ENCODE results near the gene SLC22A4. TPM values are rescaled to one million over a fixed set of nuclear protein-coding genes. Genes with fewer than 3 reads are reported as not detected.

SLC22A4 gene
- total RNA-seq, 1 donor from 2014 or later = 0.25 TPM

GRCh38 chr5:132370971-132371602 is 76.9 kb downstream of the SLC22A4 start:
- intact Hi-C loops (cut with micrococcal nuclease) = no loop called here

DNA sequence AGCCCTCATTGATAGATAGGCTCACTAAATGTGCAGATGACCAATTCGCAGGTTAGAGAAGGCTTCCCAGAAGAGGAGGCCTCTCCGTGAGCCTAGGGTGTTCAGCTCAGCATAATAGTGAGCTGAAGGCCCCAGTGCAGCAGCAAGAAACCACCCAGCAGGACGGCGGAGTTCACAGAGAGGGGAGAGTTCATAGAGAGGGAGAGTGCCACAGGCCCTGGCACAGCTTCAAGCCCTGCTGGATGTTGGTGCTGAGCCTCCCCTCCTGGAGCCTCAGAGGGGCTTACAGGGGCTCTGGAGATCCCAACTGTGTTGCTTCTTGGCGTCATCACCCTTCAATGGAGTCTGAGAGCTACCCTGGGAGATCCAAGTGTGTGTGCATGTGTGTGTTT is 77.4 kb downstream of the SLC22A4 start:
- intact Hi-C loops (cut with micrococcal nuclease) = no loop called here

DNA sequence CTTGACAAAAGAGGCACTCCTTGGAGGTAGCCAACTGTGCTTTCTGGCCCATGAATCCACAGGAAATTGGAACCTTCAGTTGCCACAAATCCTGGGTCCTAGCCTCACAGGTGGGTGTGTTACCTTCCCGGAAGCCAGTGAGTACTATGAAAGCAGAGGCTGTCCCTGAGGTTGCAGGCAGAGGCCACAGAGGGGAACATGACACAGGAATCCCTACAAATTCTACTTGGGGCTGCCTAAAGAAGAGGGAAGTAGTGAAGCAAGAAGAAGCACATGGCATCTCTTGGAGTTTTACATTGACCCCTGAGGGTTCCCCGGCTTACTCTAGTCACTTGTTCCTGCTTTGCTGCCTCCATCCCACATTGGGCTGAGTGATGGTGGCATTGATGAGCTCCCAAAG is 77.9 kb downstream of the SLC22A4 start:
- intact Hi-C loops (cut with micrococcal nuclease) = no loop called here

GRCh38 chr5:132372542-132372941 is 78.3 kb downstream of the SLC22A4 start:
- intact Hi-C loops (cut with micrococcal nuclease) = no loop called here

DNA sequence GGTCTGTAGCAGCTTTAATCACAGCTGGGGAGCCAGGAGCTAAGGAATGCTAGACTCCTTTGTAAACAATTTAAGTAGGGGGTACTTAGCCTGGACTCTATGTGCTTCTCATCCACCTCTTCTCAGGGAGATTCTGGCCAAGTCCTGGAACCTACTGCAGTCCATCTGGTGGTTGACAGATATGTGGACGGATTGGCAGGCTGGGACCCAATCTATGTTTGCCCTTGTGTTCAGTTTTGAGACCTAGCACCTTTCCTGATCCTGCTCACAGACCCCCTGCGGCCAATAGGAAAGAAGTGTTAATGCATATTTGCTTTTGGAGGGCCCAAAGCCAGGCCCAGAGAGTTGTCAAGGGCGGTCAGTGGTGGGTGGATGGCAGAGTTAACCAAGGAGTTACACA is 81.8 kb downstream of the SLC22A4 start:
- intact Hi-C loops (cut with micrococcal nuclease) = no loop called here

- intact Hi-C loops (cut with micrococcal nuclease) = no loop called here
Measured at GRCh38 chr5:132376694-132377641, 82.8 kb downstream of the SLC22A4 start.

GRCh38 chr5:132377738-132378137 is 83.5 kb downstream of the SLC22A4 start:
- intact Hi-C loops (cut with micrococcal nuclease) = no loop called here

DNA sequence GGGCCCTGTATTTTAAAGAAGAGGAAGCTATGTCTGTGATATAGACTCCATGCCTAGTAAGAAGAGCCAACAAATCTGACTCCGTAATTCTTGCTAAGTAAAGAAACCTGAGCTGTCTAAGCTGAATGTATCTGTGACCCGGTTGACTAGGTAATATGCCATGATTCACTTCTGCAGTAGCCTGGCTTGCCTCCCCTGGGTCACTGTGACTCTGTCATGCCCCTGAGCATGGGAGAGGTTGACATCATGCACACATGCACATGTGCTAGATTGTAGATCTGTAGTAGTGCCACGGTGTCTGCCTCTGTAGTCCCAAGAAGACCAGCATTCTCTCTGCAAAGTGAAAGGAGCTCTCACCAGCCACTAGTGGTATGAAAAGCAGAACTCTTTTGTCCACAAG is 84.4 kb downstream of the SLC22A4 start:
- intact Hi-C loops (cut with micrococcal nuclease) = no loop called here

DNA sequence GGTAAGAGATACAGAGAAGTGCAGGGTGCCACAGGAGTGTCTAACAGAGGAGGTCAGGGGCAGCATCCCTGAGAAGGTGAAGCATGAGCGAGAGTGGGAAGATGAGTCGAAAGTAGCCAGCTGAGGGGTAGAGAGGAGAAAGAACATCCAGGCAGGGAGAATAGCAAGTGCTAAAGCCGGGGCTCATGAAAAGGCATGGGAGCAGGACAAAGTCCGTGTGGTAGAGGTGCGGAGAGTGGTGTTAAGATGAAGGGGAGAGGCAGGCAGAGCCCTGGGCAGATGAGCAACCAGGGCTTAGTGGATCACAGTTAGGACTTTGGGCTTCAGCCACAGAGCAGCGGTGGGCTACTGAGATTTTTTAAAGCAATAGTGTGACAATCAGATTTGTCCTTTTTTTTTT is 85.9 kb downstream of the SLC22A4 start:
- intact Hi-C loops (cut with micrococcal nuclease) = loop anchor here (10.0 kb wide), 1 partner anchor 1485 kb away; no protein-coding TSS in a partner anchor

DNA sequence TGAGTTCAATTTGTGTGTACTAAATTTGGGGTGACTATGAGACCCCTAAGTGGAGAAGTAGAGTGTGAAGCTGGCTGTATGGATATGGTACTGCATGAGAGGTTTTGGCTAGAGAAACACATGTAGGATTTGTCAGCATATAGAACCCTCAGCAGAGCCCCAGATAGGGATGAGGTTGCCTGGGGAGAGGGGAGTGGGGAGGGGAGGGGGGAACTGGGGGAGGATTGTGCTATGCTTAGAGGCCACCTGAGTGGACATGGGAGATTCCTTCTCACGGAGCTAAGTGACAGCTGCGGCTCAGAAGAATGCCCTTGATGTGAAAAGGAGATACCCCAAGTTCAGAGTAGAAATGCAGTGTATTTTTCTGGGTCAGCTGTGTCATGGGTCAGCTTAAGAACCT is 86.5 kb downstream of the SLC22A4 start:
- intact Hi-C loops (cut with micrococcal nuclease) = loop anchor here (10.0 kb wide), 1 partner anchor 1484 kb away; no protein-coding TSS in a partner anchor

DNA sequence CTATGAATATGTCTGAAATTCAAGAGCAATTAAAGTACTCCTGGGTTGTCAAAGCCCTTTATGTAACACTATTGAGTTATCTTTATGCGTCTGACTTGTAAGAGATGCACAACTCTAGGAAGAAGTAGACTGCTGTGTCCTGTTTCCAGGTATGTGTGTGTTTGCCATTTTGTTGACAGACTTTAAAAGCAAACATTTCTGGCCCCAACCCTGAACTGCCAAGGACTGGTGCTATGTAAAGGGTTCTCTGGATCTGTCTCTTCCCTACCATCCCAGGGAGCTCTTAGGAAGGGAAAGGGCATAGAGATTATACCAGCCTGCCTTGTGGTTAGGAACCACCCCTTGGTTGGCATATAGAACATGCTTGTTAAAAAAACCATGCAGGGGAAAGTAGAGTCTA is 87.4 kb downstream of the SLC22A4 start:
- intact Hi-C loops (cut with micrococcal nuclease) = loop anchor here (10.0 kb wide), 1 partner anchor 1483 kb away; no protein-coding TSS in a partner anchor

DNA sequence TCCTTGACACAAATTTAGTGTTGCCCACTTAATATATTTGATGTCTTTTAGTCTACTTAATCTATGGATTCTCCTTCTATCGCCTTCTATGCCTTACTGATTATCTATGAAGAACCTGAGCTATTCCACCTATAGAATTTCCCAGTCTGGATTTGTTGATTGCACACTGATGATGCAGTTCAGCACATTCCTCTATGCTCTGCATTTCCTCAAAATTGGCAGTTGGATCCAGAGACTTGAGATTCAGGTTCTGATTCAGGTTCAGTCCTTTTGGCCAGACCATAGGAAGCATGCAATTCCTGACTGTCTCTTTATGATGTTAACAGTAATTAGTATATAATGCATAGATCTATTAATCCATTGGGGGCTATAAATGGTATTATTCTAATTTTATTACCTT is 89.1 kb downstream of the SLC22A4 start:
- intact Hi-C loops (cut with micrococcal nuclease) = loop anchor here (10.0 kb wide), 1 partner anchor 1482 kb away; no protein-coding TSS in a partner anchor

DNA sequence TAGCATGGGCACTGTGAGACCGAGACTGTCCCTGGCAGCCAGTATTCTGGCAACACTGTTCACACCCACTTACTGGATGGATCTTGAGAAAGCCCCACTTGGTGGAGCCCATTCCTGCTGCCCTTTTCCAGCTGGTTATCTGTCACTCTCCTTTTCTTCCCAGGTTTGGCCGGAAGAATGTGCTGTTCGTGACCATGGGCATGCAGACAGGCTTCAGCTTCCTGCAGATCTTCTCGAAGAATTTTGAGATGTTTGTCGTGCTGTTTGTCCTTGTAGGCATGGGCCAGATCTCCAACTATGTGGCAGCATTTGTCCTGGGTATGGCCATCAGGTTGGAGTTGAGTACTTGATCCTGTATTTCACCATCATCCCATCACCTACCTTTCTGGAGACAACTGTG is 89.8 kb downstream of the SLC22A4 start:
- intact Hi-C loops (cut with micrococcal nuclease) = loop anchor here (10.0 kb wide), 1 partner anchor 1481 kb away; no protein-coding TSS in a partner anchor

DNA sequence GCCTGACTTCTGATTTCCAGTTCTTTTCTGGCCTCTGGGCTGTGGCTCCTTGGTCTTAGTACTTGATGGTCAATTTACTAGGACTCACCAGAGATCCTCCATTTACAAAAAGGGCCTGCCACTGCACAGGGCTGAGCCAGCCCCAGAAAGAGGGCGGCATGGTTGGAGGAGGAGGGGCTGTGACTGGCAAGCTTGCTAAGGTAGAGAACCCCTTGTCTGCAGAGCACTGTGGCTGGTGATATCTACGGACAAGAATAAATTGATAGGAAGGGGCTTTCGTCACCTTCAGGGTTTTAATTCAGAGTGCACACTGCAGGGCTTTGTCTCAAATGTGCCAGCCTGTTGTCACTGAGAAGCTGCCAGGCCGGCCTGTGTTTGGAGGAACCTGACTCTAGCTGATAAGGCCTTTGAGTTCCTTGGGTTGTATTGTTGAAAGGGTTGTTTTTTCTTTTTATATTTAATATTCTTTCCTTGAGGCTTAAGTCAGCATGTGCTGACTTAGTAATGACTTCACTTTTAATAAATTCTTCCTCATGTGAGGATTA is 90.4 kb downstream of the SLC22A4 start:
- intact Hi-C loops (cut with micrococcal nuclease) = loop anchor here (1.0 to 10.0 kb wide), 6 partner anchors 15 to 1480 kb away; partner anchors contain the start of genes KIF3A and SLC22A5

DNA sequence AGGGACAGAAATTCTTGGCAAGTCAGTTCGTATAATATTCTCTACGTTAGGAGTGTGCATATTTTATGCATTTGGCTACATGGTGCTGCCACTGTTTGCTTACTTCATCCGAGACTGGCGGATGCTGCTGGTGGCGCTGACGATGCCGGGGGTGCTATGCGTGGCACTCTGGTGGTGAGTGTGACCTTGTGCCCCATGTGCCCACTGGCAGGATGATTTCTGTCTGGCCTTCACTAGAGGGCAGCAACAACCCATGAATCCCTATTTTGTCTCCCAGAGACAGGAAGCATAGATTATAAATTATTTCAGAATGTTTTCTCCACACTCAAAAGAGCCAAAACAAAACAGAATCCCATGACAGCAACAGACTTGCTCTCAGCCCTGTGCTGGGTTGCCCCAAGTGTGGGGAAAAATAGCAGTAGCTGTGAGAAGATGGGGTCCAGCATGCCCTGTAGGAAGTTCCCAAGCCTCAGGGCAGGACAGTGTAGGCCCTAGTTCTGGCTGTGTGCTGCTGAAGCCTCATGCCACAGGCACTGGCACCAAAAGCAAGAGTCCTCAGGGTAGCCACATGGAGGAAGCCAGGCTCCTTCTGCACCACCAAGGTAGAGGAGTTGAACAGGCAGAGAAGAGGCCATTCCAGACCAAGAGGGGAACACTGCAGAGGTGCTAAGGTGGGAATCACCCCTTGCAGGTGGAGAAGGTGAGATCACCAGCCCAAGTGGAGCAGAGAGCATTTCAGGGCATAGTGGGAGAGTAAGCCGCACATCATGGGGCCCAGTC is 91.3 kb downstream of the SLC22A4 start:
- intact Hi-C loops (cut with micrococcal nuclease) = loop anchor here (1.0 to 10.0 kb wide), 13 partner anchors 16 to 1479 kb away; partner anchors contain the start of genes KIF3A and SLC22A5

- intact Hi-C loops (cut with micrococcal nuclease) = loop anchor here (1.0 to 10.0 kb wide), 9 partner anchors 25 to 1478 kb away; partner anchors contain the start of gene KIF3A
Measured at GRCh38 chr5:132386644-132387286, 92.6 kb downstream of the SLC22A4 start.

- intact Hi-C loops (cut with micrococcal nuclease) = loop anchor here (2.0 to 10.0 kb wide), 3 partner anchors 327 to 1477 kb away; partner anchors contain the start of gene KIF3A
Measured at GRCh38 chr5:132387640-132388117, 93.5 kb downstream of the SLC22A4 start.

GRCh38 chr5:132388244-132389050 is 94.3 kb downstream of the SLC22A4 start:
- intact Hi-C loops (cut with micrococcal nuclease) = loop anchor here (5.0 to 10.0 kb wide), 2 partner anchors 349 to 1476 kb away; partner anchors contain the start of gene KIF3A

- intact Hi-C loops (cut with micrococcal nuclease) = loop anchor here (5.0 to 10.0 kb wide), 2 partner anchors 348 to 1476 kb away; partner anchors contain the start of gene KIF3A
Measured at GRCh38 chr5:132389051-132389331, 94.8 kb downstream of the SLC22A4 start.
